GM12878 (cell line): ENCODE measurements around the gene MAB21L1.

Experiments
- HCFC1 ChIP-seq: fragments of 150-350 bp; IDR thresholded peaks from 2 replicates; pipeline ENCODE4 v1.6.1; 2014; ENCODE audit warnings: low read length
- SKIL ChIP-seq: fragments of 450-650 bp; IDR thresholded peaks from 2 replicates; pipeline ENCODE4 v1.6.1; 2017; ENCODE audit warnings: mild to moderate bottlenecking, low read depth, inconsistent platforms; ENCODE audit not compliant: poor library complexity, severe bottlenecking

- TF ChIP-seq HCFC1 (no peak), SKIL (no peak)
Observed at GRCh38 chr13:35484384-35484783, 7.9 kb upstream of the MAB21L1 start.
